ENCODE measurements around the gene AOPEP. TPM values are rescaled to one million over a fixed set of nuclear protein-coding genes. Genes with fewer than 3 reads are reported as not detected.

AOPEP gene
- total RNA-seq, 2 donors from 2014 or later: 11.7 to 27.3 TPM

Other genes starting within 250 kb of the AOPEP start
- gene PCAT7, start 171.6 kb upstream of the AOPEP start, total RNA-seq: not detected
- gene FBP2, start 132.9 kb upstream of the AOPEP start, total RNA-seq: not detected
- 1 to 10 TPM; 1.4 to 4.9 TPM for gene FBP1, start 87.2 kb upstream of the AOPEP start, total RNA-seq

All from natural killer cell treated with Interleukin-12 subunit alpha and Interleukin-12 subunit beta and Interleukin-15 and Interleukin-18, amount 100 ng/mL, for 72 hours (primary cell).